Neural cell (in vitro differentiated cells): Measurements from ENCODE around the gene TTYH3.

ENCODE experiments used
- EP300 ChIP-seq: fragments of 450-650 bp; conservative IDR thresholded peaks from 2 replicates; pipeline ENCODE4 v1.6.1; 2014; ENCODE audit warnings: antibody characterized with exemption, mild to moderate bottlenecking, moderate library complexity; ENCODE audit not compliant: poor library complexity, severe bottlenecking
- EZH2 ChIP-seq: fragments of 200-600, 300-800 bp; shearing (Covaris generic), sonication (generic); IDR thresholded peaks from 2 replicates; pipeline ENCODE4 v1.6.1; 2014; ENCODE audit warnings: antibody characterized with exemption, low read length, borderline replicate concordance, mild to moderate bottlenecking; ENCODE audit not compliant: insufficient read depth, poor library complexity, severe bottlenecking
- MXI1 ChIP-seq: fragments of 450-650 bp; conservative IDR thresholded peaks from 2 replicates; pipeline ENCODE4 v1.6.1; 2014; ENCODE audit warnings: antibody characterized with exemption, mild to moderate bottlenecking; ENCODE audit not compliant: poor library complexity, severe bottlenecking
- POLR2AphosphoS5 ChIP-seq: IDR thresholded peaks from 2 replicates; pipeline ENCODE4 v1.6.1; 2012
- RAD21 ChIP-seq: fragments of 450-650 bp; conservative IDR thresholded peaks from 2 replicates; pipeline ENCODE4 v1.6.1; 2014; ENCODE audit warnings: antibody characterized with exemption, mild to moderate bottlenecking, moderate library complexity
- SMC3 ChIP-seq: fragments of 450-650 bp; conservative IDR thresholded peaks from 2 replicates; pipeline ENCODE4 v1.6.1; 2014; ENCODE audit warnings: antibody characterized with exemption, mild to moderate bottlenecking, moderate library complexity; ENCODE audit not compliant: poor library complexity
- TAF1 ChIP-seq: IDR thresholded peaks from 2 replicates; pipeline ENCODE4 v1.6.1; 2012; ENCODE audit warnings: low read depth
- TF ChIP-seq, protein P1 (sequence below): fragments of 450-650 bp; IDR thresholded peaks from 2 replicates; pipeline ENCODE4 v1.5.1; 2014; ENCODE audit warnings: antibody characterized with exemption, mild to moderate bottlenecking, moderate library complexity; ENCODE audit not compliant: poor library complexity, severe bottlenecking
- TF ChIP-seq, protein P2 (sequence below): IDR thresholded peaks from 2 replicates; pipeline ENCODE4 v1.6.1; 2012; ENCODE audit warnings: borderline replicate concordance

DNA sequence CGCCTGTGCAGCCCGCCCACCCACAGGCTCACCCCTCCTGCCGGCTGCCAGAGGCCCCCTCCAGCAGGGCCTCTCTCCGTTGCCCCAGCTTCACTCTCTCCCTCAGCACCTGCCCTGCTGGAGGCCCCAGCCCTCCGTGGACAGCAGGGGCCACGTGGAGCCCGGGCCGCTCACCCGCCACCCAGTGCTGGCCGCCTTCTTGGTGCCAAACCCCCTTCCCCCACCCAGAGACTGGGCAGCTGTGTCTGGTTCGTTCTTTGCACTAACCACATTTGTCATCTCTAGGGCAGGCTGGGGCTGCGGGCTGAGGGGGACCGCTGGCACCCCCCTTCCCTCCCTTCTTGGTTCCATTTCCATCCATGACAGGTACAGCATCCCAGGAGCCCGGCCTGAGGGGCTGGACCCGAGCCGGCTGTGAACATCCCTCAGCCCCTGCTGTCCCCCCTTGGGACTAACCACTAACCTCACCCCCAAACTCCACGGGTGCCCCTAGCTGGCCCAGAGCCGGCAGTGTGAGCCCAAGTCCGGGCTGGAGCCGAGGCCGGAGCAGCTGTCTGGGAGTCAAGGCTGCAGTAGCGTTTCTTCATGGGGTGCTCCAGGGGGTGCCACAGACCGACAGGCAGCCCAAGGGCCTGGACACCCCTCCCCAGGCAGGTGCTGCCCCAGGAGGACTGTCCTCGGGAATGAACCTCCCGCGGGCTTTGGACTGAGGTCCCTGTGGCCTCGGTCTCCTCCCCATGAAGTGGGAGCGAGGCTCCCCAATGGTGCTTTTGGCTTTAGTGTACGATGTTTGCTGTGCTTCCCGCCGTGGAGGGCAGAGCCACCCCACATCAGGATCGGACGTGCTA is 30.7 kb downstream of the TTYH3 start:
- TF ChIP-seq, protein P1, sequence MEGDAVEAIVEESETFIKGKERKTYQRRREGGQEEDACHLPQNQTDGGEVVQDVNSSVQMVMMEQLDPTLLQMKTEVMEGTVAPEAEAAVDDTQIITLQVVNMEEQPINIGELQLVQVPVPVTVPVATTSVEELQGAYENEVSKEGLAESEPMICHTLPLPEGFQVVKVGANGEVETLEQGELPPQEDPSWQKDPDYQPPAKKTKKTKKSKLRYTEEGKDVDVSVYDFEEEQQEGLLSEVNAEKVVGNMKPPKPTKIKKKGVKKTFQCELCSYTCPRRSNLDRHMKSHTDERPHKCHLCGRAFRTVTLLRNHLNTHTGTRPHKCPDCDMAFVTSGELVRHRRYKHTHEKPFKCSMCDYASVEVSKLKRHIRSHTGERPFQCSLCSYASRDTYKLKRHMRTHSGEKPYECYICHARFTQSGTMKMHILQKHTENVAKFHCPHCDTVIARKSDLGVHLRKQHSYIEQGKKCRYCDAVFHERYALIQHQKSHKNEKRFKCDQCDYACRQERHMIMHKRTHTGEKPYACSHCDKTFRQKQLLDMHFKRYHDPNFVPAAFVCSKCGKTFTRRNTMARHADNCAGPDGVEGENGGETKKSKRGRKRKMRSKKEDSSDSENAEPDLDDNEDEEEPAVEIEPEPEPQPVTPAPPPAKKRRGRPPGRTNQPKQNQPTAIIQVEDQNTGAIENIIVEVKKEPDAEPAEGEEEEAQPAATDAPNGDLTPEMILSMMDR = no peak
- TF ChIP-seq EZH2 (no peak), RAD21 (no peak), TAF1 (no peak), POLR2AphosphoS5 (no peak), EP300 (no peak), MXI1 (no peak), SMC3 (no peak)
- TF ChIP-seq, protein P2, sequence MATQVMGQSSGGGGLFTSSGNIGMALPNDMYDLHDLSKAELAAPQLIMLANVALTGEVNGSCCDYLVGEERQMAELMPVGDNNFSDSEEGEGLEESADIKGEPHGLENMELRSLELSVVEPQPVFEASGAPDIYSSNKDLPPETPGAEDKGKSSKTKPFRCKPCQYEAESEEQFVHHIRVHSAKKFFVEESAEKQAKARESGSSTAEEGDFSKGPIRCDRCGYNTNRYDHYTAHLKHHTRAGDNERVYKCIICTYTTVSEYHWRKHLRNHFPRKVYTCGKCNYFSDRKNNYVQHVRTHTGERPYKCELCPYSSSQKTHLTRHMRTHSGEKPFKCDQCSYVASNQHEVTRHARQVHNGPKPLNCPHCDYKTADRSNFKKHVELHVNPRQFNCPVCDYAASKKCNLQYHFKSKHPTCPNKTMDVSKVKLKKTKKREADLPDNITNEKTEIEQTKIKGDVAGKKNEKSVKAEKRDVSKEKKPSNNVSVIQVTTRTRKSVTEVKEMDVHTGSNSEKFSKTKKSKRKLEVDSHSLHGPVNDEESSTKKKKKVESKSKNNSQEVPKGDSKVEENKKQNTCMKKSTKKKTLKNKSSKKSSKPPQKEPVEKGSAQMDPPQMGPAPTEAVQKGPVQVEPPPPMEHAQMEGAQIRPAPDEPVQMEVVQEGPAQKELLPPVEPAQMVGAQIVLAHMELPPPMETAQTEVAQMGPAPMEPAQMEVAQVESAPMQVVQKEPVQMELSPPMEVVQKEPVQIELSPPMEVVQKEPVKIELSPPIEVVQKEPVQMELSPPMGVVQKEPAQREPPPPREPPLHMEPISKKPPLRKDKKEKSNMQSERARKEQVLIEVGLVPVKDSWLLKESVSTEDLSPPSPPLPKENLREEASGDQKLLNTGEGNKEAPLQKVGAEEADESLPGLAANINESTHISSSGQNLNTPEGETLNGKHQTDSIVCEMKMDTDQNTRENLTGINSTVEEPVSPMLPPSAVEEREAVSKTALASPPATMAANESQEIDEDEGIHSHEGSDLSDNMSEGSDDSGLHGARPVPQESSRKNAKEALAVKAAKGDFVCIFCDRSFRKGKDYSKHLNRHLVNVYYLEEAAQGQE = no peak
